SK-N-SH (cell line): ENCODE results near the gene DGKI. TPM values are rescaled to one million over a fixed set of nuclear protein-coding genes. Genes with fewer than 3 reads are reported as not detected.

Source experiments
- CTCF ChIA-PET: fragments of 300-600, 350-600 bp; formaldehyde crosslinking; extraction: SDS; loops from one replicate; lab custom pipeline; 2021; lab: Yijun Ruan, JAX
- POLR2A ChIA-PET: fragments of 350-600 bp; sonication (Branson Sonifier 250); formaldehyde crosslinking; extraction: SDS; loops from one replicate; lab custom pipeline; 2020; ENCODE audit warnings: antibody characterized with exemption, inconsistent platforms; lab: Yijun Ruan, JAX
- DNase-seq: peaks from one replicate; pipeline ENCODE4 v3.0.0; 2012
- H2AFZ ChIP-seq: fragments of 200-600 bp; sonication (generic); 2 replicates; pipeline ENCODE4 v1.8.1; 2016; ENCODE audit warnings: antibody characterized with exemption, mild to moderate bottlenecking, low read depth
- H3F3A ChIP-seq: fragments of 200-600 bp; sonication (generic); replicated peaks from 2 replicates; pipeline ENCODE3; 2016; ENCODE audit warnings: antibody characterized with exemption, mild to moderate bottlenecking; ENCODE audit not compliant: insufficient read depth
- H3K27ac ChIP-seq, 2 experiments: fragments of 200-500 bp in 1 of 2; fragments of 200-600 bp in 1 of 2; sonication (Bioruptor generic) in 1 of 2; sonication (generic), shearing (Covaris generic) in 1 of 2; 2 replicates each; pipeline versions ENCODE4 v1.5.1 to v1.6.1; 2014 to 2016; ENCODE audit warnings: low read depth in 2 of 2, inconsistent platforms in 1 of 2, low read length in 1 of 2, mild to moderate bottlenecking in 1 of 2, mixed read lengths in 1 of 2
- H3K27me3 ChIP-seq: fragments of 200-600 bp; sonication (generic), shearing (Covaris generic); 2 replicates; pipeline ENCODE4 v1.6.1; 2016; ENCODE audit warnings: mixed run types; ENCODE audit not compliant: insufficient read depth
- H3K36me3 ChIP-seq, 2 experiments: fragments of 200-500 bp in 1 of 2; fragments of 200-600 bp in 1 of 2; sonication (Bioruptor generic) in 1 of 2; sonication (generic) in 1 of 2; replicated peaks in 1 of 2; 2 replicates each; pipeline versions ENCODE3 to v1.5.1; 2014 to 2016; ENCODE audit warnings: low read length in 1 of 2, mild to moderate bottlenecking in 1 of 2; ENCODE audit not compliant: insufficient read depth in 2 of 2, control insufficient read depth in 1 of 2
- H3K4me1 ChIP-seq, 2 experiments: fragments of 200-500 bp in 1 of 2; fragments of 200-600 bp in 1 of 2; sonication (Bioruptor generic) in 1 of 2; sonication (generic), shearing (Covaris generic) in 1 of 2; 2 replicates each; pipeline versions ENCODE4 v1.5.1 to v1.6.1; 2014 to 2016; ENCODE audit warnings: low read depth in 1 of 2, low read length in 1 of 2, mixed run types in 1 of 2; ENCODE audit not compliant: insufficient read depth in 2 of 2, control insufficient read depth in 1 of 2
- H3K4me2 ChIP-seq: fragments of 200-600 bp; sonication (generic), shearing (Covaris generic); 2 replicates; pipeline ENCODE4 v1.6.1; 2017; ENCODE audit warnings: mixed run types
- H3K4me3 ChIP-seq, 2 experiments: fragments of 200-500 bp in 1 of 2; fragments of 200-600 bp in 1 of 2; sonication (Bioruptor generic) in 1 of 2; sonication (generic), shearing (Covaris generic) in 1 of 2; 2 replicates each; pipeline versions ENCODE4 v1.5.1 to v1.8.1; 2014 to 2016; ENCODE audit warnings: low read depth in 2 of 2, inconsistent platforms in 1 of 2, low read length in 1 of 2, mild to moderate bottlenecking in 1 of 2, mixed read lengths in 1 of 2, moderate library complexity in 1 of 2
- H3K79me2 ChIP-seq: fragments of 200-600 bp; sonication (generic); 2 replicates; pipeline ENCODE4 v1.8.1; 2017; ENCODE audit warnings: mild to moderate bottlenecking; ENCODE audit not compliant: insufficient read depth
- H3K9ac ChIP-seq: fragments of 200-600 bp; sonication (generic); 2 replicates; pipeline ENCODE4 v1.6.1; 2017; ENCODE audit warnings: mixed run types
- H3K9me2 ChIP-seq: fragments of 200-600 bp; sonication (generic); 2 replicates; pipeline ENCODE4 v1.6.1; 2017; ENCODE audit warnings: mixed run types
- H3K9me3 ChIP-seq: fragments of 200-600 bp; sonication (generic); 2 replicates; pipeline ENCODE4 v1.6.1; 2017; ENCODE audit warnings: mixed run types, mild to moderate bottlenecking, moderate library complexity
- H4K20me1 ChIP-seq: fragments of 200-600 bp; sonication (generic); 2 replicates; pipeline ENCODE4 v1.6.1; 2017; ENCODE audit warnings: mild to moderate bottlenecking, mixed run types; ENCODE audit not compliant: insufficient read depth
- CHD2 ChIP-seq: fragments of 150-350 bp; IDR thresholded peaks from 2 replicates; pipeline ENCODE4 v1.6.1; 2018; ENCODE audit warnings: low read length; ENCODE audit not compliant: partially characterized antibody
- EP300 ChIP-seq, 2 experiments: IDR thresholded peaks; 2 replicates each; pipeline versions ENCODE4 v1.4.0 to v1.6.1; 2012; ENCODE audit warnings: borderline replicate concordance in 1 of 2, low read depth in 1 of 2, low read length in 1 of 2
- FOSL2 ChIP-seq: IDR thresholded peaks from 2 replicates; pipeline ENCODE4 v1.4.0; 2012; ENCODE audit warnings: low read depth, mild to moderate bottlenecking, moderate library complexity, borderline replicate concordance
- FOXM1 ChIP-seq: IDR thresholded peaks from 2 replicates; pipeline ENCODE4 v1.4.0; 2012; ENCODE audit warnings: low read depth, mild to moderate bottlenecking
- GATA2 ChIP-seq: sonication (generic); formaldehyde crosslinking; IDR thresholded peaks from 2 replicates; pipeline ENCODE4 v1.5.0; 2020; ENCODE audit warnings: mild to moderate bottlenecking, missing genetic modification reagents
- JUND ChIP-seq: IDR thresholded peaks from 2 replicates; pipeline ENCODE4 v1.4.0; 2012
- MEF2A ChIP-seq: IDR thresholded peaks from 2 replicates; pipeline ENCODE4 v1.4.0; 2012; ENCODE audit warnings: low read depth, borderline replicate concordance
- POLR2AphosphoS5 ChIP-seq: IDR thresholded peaks from 2 replicates; pipeline ENCODE4 v1.6.1; 2012; ENCODE audit warnings: low read depth, low read length
- RAD21 ChIP-seq: IDR thresholded peaks from 2 replicates; pipeline ENCODE4 v1.6.1; 2012; ENCODE audit warnings: mild to moderate bottlenecking, low read length
- REST ChIP-seq: IDR thresholded peaks from 2 replicates; pipeline ENCODE4 v1.6.1; 2012; ENCODE audit warnings: mild to moderate bottlenecking, low read depth, low read length, moderate library complexity
- RFX5 ChIP-seq: IDR thresholded peaks from 2 replicates; pipeline ENCODE4 v1.6.1; 2012; ENCODE audit warnings: mild to moderate bottlenecking, improper control_type of control experiment, low read length
- RXRA ChIP-seq: IDR thresholded peaks from 2 replicates; pipeline ENCODE4 v1.4.0; 2012; ENCODE audit warnings: low read depth, mild to moderate bottlenecking, borderline replicate concordance
- SIN3A ChIP-seq: IDR thresholded peaks from 2 replicates; pipeline ENCODE4 v1.6.1; 2012; ENCODE audit warnings: low read depth, mild to moderate bottlenecking, low read length, moderate library complexity, borderline replicate concordance
- SMC3 ChIP-seq: IDR thresholded peaks from 2 replicates; pipeline ENCODE4 v1.6.1; 2012; ENCODE audit warnings: low read depth, low read length, improper control_type of control experiment
- TCF12 ChIP-seq: IDR thresholded peaks from 2 replicates; pipeline ENCODE4 v1.4.0; 2012
- TEAD4 ChIP-seq: IDR thresholded peaks from 2 replicates; pipeline ENCODE4 v1.4.0; 2012; ENCODE audit warnings: mild to moderate bottlenecking, borderline replicate concordance; ENCODE audit not compliant: insufficient read depth
- USF1 ChIP-seq: IDR thresholded peaks from 2 replicates; pipeline ENCODE4 v1.4.0; 2012; ENCODE audit warnings: low read depth, borderline replicate concordance
- WGBS: methylation state at CpG from one replicate; pipeline ENCODE4 v1.1.6; 2017; ENCODE audit warnings: low lambda C conversion rate; 5-methylcytosine and 5-hydroxymethylcytosine counted together
- polyA plus RNA-seq, 3 experiments: library from polyadenylated mRNA; depleted of rRNA; stranded (reverse); fragments of >200 nt; gene quantifications; 2 replicates each; pipeline ENCODE4 v1.2.3, GENCODE V29; 2012
- TF ChIP-seq, protein P1 (sequence below): IDR thresholded peaks from 2 replicates; pipeline ENCODE4 v1.4.0; 2012; ENCODE audit warnings: low read depth, borderline replicate concordance

The DGKI gene
- polyA plus RNA-seq, 1 of the 3 experiments (the other 2 are of a cell fraction), result 1.3 TPM

- 81% methylated on average over 7 of the region's 7 CpGs for WGBS
- Histone ChIP-seq H3K36me3 (peaks cover 2 to 16% of the 10 kb centered on the region in 2 experiments), H3K27me3 (no peaks in the 10 kb centered on the region), H3K79me2 (peaks cover 12% of the 10 kb centered on the region; the same call in 1 of the 2 replicates), H3K9me2 (no peaks in the 10 kb centered on the region), H3K4me3 (no peak overlapping the region), H3K27ac (no peak overlapping the region), H3K9me3 (peaks cover 17% of the 10 kb centered on the region; the same call in 1 of the 2 replicates), H3K4me1 (no peaks in the 10 kb centered on the region), H3K4me2 (no peak overlapping the region), H4K20me1 (no peaks in the 10 kb centered on the region), H3K9ac (no peak overlapping the region), H2AFZ (no peak overlapping the region), H3F3A (no peaks in the 10 kb centered on the region)
- TF ChIP-seq USF1 (no peak), TCF12 (no peak), SMC3 (no peak), RAD21 (no peak), RXRA (no peak), MEF2A (no peak), GATA2 (CRISPR knock-in tag) (no peak), RFX5 (no peak)
- TF ChIP-seq, protein P1, sequence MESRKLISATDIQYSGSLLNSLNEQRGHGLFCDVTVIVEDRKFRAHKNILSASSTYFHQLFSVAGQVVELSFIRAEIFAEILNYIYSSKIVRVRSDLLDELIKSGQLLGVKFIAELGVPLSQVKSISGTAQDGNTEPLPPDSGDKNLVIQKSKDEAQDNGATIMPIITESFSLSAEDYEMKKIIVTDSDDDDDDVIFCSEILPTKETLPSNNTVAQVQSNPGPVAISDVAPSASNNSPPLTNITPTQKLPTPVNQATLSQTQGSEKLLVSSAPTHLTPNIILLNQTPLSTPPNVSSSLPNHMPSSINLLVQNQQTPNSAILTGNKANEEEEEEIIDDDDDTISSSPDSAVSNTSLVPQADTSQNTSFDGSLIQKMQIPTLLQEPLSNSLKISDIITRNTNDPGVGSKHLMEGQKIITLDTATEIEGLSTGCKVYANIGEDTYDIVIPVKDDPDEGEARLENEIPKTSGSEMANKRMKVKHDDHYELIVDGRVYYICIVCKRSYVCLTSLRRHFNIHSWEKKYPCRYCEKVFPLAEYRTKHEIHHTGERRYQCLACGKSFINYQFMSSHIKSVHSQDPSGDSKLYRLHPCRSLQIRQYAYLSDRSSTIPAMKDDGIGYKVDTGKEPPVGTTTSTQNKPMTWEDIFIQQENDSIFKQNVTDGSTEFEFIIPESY, result no peak
- POLR2A ChIA-PET, result no interaction called here
- no peak for DNase-seq
- CTCF ChIA-PET, result interaction anchor here (0.6 to 2.5 kb wide), 6 partner anchors 8 to 180 kb away, joined by 3 to 11 read pairs (median 4); no protein-coding TSS in a partner anchor
These were observed 17.3 kb downstream of the DGKI start for GRCh38 chr7:137829337-137829992.

- peaks cover 11% of the 10 kb centered on the region; the same call in 1 of the 2 replicates for H3K9me3 ChIP-seq
- ChIA-PET POLR2A (interaction anchor here (0.6 kb wide), 1 partner anchor 164 kb away, joined by 3 read pairs; no protein-coding TSS in a partner anchor), CTCF (interaction anchor here (1.9 kb wide), 1 partner anchor 181 kb away, joined by 6 read pairs; no protein-coding TSS in a partner anchor)
- TF ChIP-seq FOXM1, result no peak
- TF ChIP-seq TEAD4, result no peak
- no peak for TF ChIP-seq FOSL2
- no peak for TF ChIP-seq REST
- no peak for TF ChIP-seq POLR2AphosphoS5
- TF ChIP-seq RXRA, result no peak
- TF ChIP-seq CHD2, result no peak
- TF ChIP-seq MEF2A, result no peak
- no peak for TF ChIP-seq JUND
- TF ChIP-seq SIN3A, result no peak
- no peak for TF ChIP-seq EP300 (IDR thresholded peaks at IDR 0.05; ENCODE audit: borderline replicate concordance in 1 of 2, low read depth in 1 of 2, low read length in 1 of 2)
- TF ChIP-seq GATA2 (CRISPR knock-in tag), result no peak
- peaks cover 3% of the 10 kb centered on the region for H3F3A ChIP-seq
- 0 out of 4 replicates have a peak, but pooled peaks cover 0 to 1% of the 10 kb centered on the region in 2 experiments for H3K4me1 ChIP-seq
- 78% methylated on average over 1 of the region's 1 CpG for WGBS
- H3K27me3 ChIP-seq, result no peaks in the 10 kb centered on the region
- no peak for DNase-seq
- no peak overlapping the region for H2AFZ ChIP-seq
- H3K79me2 ChIP-seq, result peaks cover 7% of the 10 kb centered on the region; the same call in 1 of the 2 replicates
- no peak overlapping the region for H3K9ac ChIP-seq
- H3K27ac ChIP-seq, result no peak overlapping the region
- no peak overlapping the region for H3K4me2 ChIP-seq
- no peaks in the 10 kb centered on the region for H4K20me1 ChIP-seq
- H3K9me2 ChIP-seq, result no peaks in the 10 kb centered on the region
- H3K4me3 ChIP-seq, result no peak overlapping the region
- peaks cover 0 to 6% of the 10 kb centered on the region in 2 experiments for H3K36me3 ChIP-seq
These were observed 18.3 kb downstream of the DGKI start for GRCh38 chr7:137828456-137828855.
